GM12878 (cell line): Measurements from ENCODE around the gene RUVBL2. TPM values are rescaled to one million over a fixed set of nuclear protein-coding genes. Genes with fewer than 3 reads are reported as not detected.

ENCODE experiments used
- BACH1 ChIP-seq: fragments of 450-650 bp; IDR thresholded peaks from 2 replicates; pipeline ENCODE4 v1.6.1; 2017; ENCODE audit warnings: mild to moderate bottlenecking, borderline replicate concordance
- CHD2 ChIP-seq: IDR thresholded peaks from 2 replicates; pipeline ENCODE4 v1.6.1; 2011; ENCODE audit warnings: low read depth, low read length, improper control_type of control experiment, borderline replicate concordance
- FOXK2 ChIP-seq: fragments of 450-650 bp; IDR thresholded peaks from 2 replicates; pipeline ENCODE4 v1.6.1; 2017; ENCODE audit warnings: mild to moderate bottlenecking, moderate library complexity
- IKZF1 ChIP-seq: fragments of 450-650 bp; conservative IDR thresholded peaks from 2 replicates; pipeline ENCODE4 v1.6.1; 2017; ENCODE audit warnings: antibody characterized with exemption, mild to moderate bottlenecking
- MEF2A ChIP-seq: IDR thresholded peaks from 2 replicates; pipeline ENCODE4 v1.6.1; 2011; ENCODE audit warnings: low read depth, mild to moderate bottlenecking, low read length, moderate library complexity; ENCODE audit not compliant: insufficient read depth
- MEF2B ChIP-seq: fragments of 450-650 bp; IDR thresholded peaks from 2 replicates; pipeline ENCODE4 v1.6.1; 2018; ENCODE audit warnings: mild to moderate bottlenecking, moderate library complexity; ENCODE audit not compliant: partially characterized antibody, poor library complexity, severe bottlenecking
- MTA3 ChIP-seq: IDR thresholded peaks from 2 replicates; pipeline ENCODE4 v1.6.1; 2012; ENCODE audit warnings: low read length, inconsistent platforms, borderline replicate concordance
- POU2F2 ChIP-seq: IDR thresholded peaks from 3 replicates; pipeline ENCODE4 v1.6.1; 2011; ENCODE audit warnings: low read depth, mild to moderate bottlenecking, low read length, borderline replicate concordance
- SIN3A ChIP-seq: IDR thresholded peaks from 2 replicates; pipeline ENCODE4 v1.6.1; 2012; ENCODE audit warnings: low read depth, low read length, improper control_type of control experiment
- STAT3 ChIP-seq: IDR thresholded peaks from 2 replicates; pipeline ENCODE4 v1.6.1; 2011; ENCODE audit warnings: low read depth, low read length, improper control_type of control experiment
- SUZ12 ChIP-seq: fragments of 200-600 bp; sonication (generic); IDR thresholded peaks from one replicate; pipeline ENCODE4 v1.6.1; 2018; ENCODE audit warnings: antibody characterized with exemption, mild to moderate bottlenecking; ENCODE audit not compliant: unreplicated experiment
- TBL1XR1 ChIP-seq: IDR thresholded peaks from 2 replicates; pipeline ENCODE4 v1.6.1; 2012; ENCODE audit warnings: low read depth, low read length, improper control_type of control experiment
- polyA plus RNA-seq, 11 experiments: library from polyadenylated mRNA; depleted of rRNA in 4 of 11; unstranded in 6 of 11; stranded (reverse) in 5 of 11; fragments of >200 nt; fragmentation: Nextera tagmentation in 4 of 11; fragmentation: Illumina TruSeq in 1 of 11; extraction: Ambion mirVana in 4 of 11; extraction: Trizol in 1 of 11; gene quantifications; 1 replicate in 1 of 11; 2 replicates in 10 of 11; pipeline versions ENCODE4 v1.2.1 to v1.2.3, GENCODE V29; 2011 to 2016; ENCODE audit warnings: inconsistent platforms in 2 of 11, missing spikeins in 2 of 11, low read depth in 1 of 11
- total RNA-seq, 4 experiments: library from RNA; depleted of rRNA in 3 of 4; stranded (reverse); fragments of >200 nt in 3 of 4; fragmentation: Illumina TruSeq in 1 of 4; extraction: Trizol in 1 of 4; gene quantifications; 2 replicates each; pipeline versions ENCODE4 v1.2.1 to v1.2.3, GENCODE V29; 2013 to 2021
- TF ChIP-seq, protein P1 (sequence below): fragments of 450-650 bp; IDR thresholded peaks from 2 replicates; pipeline ENCODE4 v1.6.1; 2017; ENCODE audit warnings: mild to moderate bottlenecking, moderate library complexity
- TF ChIP-seq, protein P2 (sequence below): IDR thresholded peaks from 2 replicates; pipeline ENCODE4 v1.6.1; 2011; ENCODE audit warnings: borderline replicate concordance, low read depth, mild to moderate bottlenecking, moderate library complexity, low read length; ENCODE audit not compliant: insufficient read depth, poor library complexity, severe bottlenecking
- TF ChIP-seq, protein P3 (sequence below): IDR thresholded peaks from 2 replicates; pipeline ENCODE4 v1.6.1; 2012; ENCODE audit warnings: low read length, inconsistent platforms
- TF ChIP-seq, protein P4 (sequence below): fragments of 450-650 bp; IDR thresholded peaks from 2 replicates; pipeline ENCODE4 v1.6.1; 2017; ENCODE audit warnings: low read depth, mild to moderate bottlenecking, moderate library complexity

Gene RUVBL2
- total and polyA plus RNA-seq, 10 of the 15 experiments (the other 5 are each of a cell fraction or from before 2014, with no cell fraction given), result 33.8 to 224 (median 125) TPM

- TF ChIP-seq, protein P1, sequence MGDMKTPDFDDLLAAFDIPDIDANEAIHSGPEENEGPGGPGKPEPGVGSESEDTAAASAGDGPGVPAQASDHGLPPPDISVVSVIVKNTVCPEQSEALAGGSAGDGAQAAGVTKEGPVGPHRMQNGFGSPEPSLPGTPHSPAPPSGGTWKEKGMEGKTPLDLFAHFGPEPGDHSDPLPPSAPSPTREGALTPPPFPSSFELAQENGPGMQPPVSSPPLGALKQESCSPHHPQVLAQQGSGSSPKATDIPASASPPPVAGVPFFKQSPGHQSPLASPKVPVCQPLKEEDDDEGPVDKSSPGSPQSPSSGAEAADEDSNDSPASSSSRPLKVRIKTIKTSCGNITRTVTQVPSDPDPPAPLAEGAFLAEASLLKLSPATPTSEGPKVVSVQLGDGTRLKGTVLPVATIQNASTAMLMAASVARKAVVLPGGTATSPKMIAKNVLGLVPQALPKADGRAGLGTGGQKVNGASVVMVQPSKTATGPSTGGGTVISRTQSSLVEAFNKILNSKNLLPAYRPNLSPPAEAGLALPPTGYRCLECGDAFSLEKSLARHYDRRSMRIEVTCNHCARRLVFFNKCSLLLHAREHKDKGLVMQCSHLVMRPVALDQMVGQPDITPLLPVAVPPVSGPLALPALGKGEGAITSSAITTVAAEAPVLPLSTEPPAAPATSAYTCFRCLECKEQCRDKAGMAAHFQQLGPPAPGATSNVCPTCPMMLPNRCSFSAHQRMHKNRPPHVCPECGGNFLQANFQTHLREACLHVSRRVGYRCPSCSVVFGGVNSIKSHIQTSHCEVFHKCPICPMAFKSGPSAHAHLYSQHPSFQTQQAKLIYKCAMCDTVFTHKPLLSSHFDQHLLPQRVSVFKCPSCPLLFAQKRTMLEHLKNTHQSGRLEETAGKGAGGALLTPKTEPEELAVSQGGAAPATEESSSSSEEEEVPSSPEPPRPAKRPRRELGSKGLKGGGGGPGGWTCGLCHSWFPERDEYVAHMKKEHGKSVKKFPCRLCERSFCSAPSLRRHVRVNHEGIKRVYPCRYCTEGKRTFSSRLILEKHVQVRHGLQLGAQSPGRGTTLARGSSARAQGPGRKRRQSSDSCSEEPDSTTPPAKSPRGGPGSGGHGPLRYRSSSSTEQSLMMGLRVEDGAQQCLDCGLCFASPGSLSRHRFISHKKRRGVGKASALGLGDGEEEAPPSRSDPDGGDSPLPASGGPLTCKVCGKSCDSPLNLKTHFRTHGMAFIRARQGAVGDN, result no peak; the same call in 1 of the 2 replicates
- TF ChIP-seq MTA3 (peak; percentile 27; the same call in 1 of the 2 replicates), CHD2 (peak; percentile 46; the same call in 1 of the 2 replicates), SIN3A (no peak), MEF2B (no peak), SUZ12 (no peak), TBL1XR1 (no peak), STAT3 (no peak), FOXK2 (no peak), IKZF1 (peak; percentile 54; the same call in 1 of the 2 replicates), POU2F2 (peak; percentile 55; the same call in 1 of the 3 replicates), BACH1 (peak; percentile 87), MEF2A (no peak)
- TF ChIP-seq, protein P2, sequence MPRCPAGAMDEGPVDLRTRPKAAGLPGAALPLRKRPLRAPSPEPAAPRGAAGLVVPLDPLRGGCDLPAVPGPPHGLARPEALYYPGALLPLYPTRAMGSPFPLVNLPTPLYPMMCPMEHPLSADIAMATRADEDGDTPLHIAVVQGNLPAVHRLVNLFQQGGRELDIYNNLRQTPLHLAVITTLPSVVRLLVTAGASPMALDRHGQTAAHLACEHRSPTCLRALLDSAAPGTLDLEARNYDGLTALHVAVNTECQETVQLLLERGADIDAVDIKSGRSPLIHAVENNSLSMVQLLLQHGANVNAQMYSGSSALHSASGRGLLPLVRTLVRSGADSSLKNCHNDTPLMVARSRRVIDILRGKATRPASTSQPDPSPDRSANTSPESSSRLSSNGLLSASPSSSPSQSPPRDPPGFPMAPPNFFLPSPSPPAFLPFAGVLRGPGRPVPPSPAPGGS, result peak; percentile 46
- TF ChIP-seq, protein P3, sequence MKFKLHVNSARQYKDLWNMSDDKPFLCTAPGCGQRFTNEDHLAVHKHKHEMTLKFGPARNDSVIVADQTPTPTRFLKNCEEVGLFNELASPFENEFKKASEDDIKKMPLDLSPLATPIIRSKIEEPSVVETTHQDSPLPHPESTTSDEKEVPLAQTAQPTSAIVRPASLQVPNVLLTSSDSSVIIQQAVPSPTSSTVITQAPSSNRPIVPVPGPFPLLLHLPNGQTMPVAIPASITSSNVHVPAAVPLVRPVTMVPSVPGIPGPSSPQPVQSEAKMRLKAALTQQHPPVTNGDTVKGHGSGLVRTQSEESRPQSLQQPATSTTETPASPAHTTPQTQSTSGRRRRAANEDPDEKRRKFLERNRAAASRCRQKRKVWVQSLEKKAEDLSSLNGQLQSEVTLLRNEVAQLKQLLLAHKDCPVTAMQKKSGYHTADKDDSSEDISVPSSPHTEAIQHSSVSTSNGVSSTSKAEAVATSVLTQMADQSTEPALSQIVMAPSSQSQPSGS, result no peak
- TF ChIP-seq, protein P4, sequence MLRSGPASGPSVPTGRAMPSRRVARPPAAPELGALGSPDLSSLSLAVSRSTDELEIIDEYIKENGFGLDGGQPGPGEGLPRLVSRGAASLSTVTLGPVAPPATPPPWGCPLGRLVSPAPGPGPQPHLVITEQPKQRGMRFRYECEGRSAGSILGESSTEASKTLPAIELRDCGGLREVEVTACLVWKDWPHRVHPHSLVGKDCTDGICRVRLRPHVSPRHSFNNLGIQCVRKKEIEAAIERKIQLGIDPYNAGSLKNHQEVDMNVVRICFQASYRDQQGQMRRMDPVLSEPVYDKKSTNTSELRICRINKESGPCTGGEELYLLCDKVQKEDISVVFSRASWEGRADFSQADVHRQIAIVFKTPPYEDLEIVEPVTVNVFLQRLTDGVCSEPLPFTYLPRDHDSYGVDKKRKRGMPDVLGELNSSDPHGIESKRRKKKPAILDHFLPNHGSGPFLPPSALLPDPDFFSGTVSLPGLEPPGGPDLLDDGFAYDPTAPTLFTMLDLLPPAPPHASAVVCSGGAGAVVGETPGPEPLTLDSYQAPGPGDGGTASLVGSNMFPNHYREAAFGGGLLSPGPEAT, result 0 out of 2 replicates have a peak, but pooled peaks have one; percentile 33
Measured at GRCh38 chr19:48967346-48968178, 26.1 kb upstream of the RUVBL2 start (continued).
